Lower lobe of right lung (tissue), 2 donors: Measurements from ENCODE around the gene LRRC42. TPM values are rescaled to one million over a fixed set of nuclear protein-coding genes. Genes with fewer than 3 reads are reported as not detected.

Experiments used
- ATAC-seq, 2 donors: fragments of 200-7000 bp; cut with Tn5 transposase; one replicate each; pipeline ENCODE4 v1.9.1; 2020 to 2022; ENCODE audit warnings: mild to moderate bottlenecking in 2 of 2, moderate library complexity in 2 of 2
- DNase-seq: peaks from one replicate; pipeline ENCODE4 v3.0.0-alpha.2; 2020
- H3K27ac ChIP-seq: fragments of 200-600 bp; one replicate; pipeline ENCODE4 v1.8.0; 2022
- H3K27me3 ChIP-seq: fragments of 200-600 bp; one replicate; pipeline ENCODE4 v1.8.0; 2022; ENCODE audit warnings: low read depth
- H3K36me3 ChIP-seq: fragments of 200-600 bp; one replicate; pipeline ENCODE4 v1.8.0; 2022; ENCODE audit warnings: mild to moderate bottlenecking
- H3K4me1 ChIP-seq: fragments of 200-600 bp; one replicate; pipeline ENCODE4 v1.8.0; 2022
- H3K4me3 ChIP-seq: fragments of 200-600 bp; one replicate; pipeline ENCODE4 v1.8.0; 2022; ENCODE audit warnings: mild to moderate bottlenecking
- H3K9me3 ChIP-seq: fragments of 200-600 bp; one replicate; pipeline ENCODE4 v1.8.0; 2022
- CTCF ChIP-seq: fragments of 200-600 bp; IDR thresholded peaks from one replicate; pipeline ENCODE4 v1.8.0; 2022; ENCODE audit warnings: antibody characterized with exemption, mild to moderate bottlenecking
- intact Hi-C: fragments of 100-400 bp; cut with DNase I; formaldehyde crosslinking; loops from one replicate; pipeline ENCODE4 v1.11.0; 2022
- total RNA-seq: library from RNA; stranded (reverse); fragmentation: NEBNext Ultra II Directional; extraction: Animal tissue kit (Norgen Biotek cat#: 25700); gene quantifications from one replicate; pipeline ENCODE4 v1.2.1, GENCODE V29; 2021
- donor health status: DM: no; HTN: yes; CAD: no; lungs with severe emphysema.

Gene LRRC42
- total RNA-seq, 1 donor from 2014 or later: 16.5 TPM

GRCh38 chr1:54008876-54009275 is 62.7 kb downstream of the LRRC42 start:
- no peaks in the 10 kb centered on the region for H3K4me1 ChIP-seq
- no peak overlapping the region for H3K27ac ChIP-seq
- TF ChIP-seq CTCF: no peak
- no peak overlapping the region for H3K4me3 ChIP-seq
- ATAC-seq (no peak), DNase-seq (no peak)
- no peaks in the 10 kb centered on the region for H3K27me3 ChIP-seq
- H3K9me3 ChIP-seq: no peaks in the 10 kb centered on the region
- H3K36me3 ChIP-seq: no peaks in the 10 kb centered on the region
- intact Hi-C loops: no loop called here

GRCh38 chr1:54009406-54009805 is 63.3 kb downstream of the LRRC42 start:
- intact Hi-C loops: no loop called here
- no peaks in the 10 kb centered on the region for H3K27me3 ChIP-seq
- ATAC-seq (no peak), DNase-seq (no peak)
- H3K4me3 ChIP-seq: no peak overlapping the region
- H3K36me3 ChIP-seq: no peaks in the 10 kb centered on the region
- no peak for TF ChIP-seq CTCF
- no peaks in the 10 kb centered on the region for H3K4me1 ChIP-seq
- H3K9me3 ChIP-seq: no peaks in the 10 kb centered on the region
- no peak overlapping the region for H3K27ac ChIP-seq

GRCh38 chr1:54010415-54011117 is 64.4 kb downstream of the LRRC42 start:
- DNase-seq (no peak), ATAC-seq (no peak)
- H3K27me3 ChIP-seq: no peaks in the 10 kb centered on the region
- H3K4me1 ChIP-seq: no peaks in the 10 kb centered on the region
- no peaks in the 10 kb centered on the region for H3K36me3 ChIP-seq
- no peak overlapping the region for H3K27ac ChIP-seq
- no peaks in the 10 kb centered on the region for H3K9me3 ChIP-seq
- intact Hi-C loops: no loop called here
- no peak for TF ChIP-seq CTCF
- H3K4me3 ChIP-seq: no peak overlapping the region

- no peak for TF ChIP-seq CTCF
- no peaks in the 10 kb centered on the region for H3K27me3 ChIP-seq
- no peak overlapping the region for H3K27ac ChIP-seq
- intact Hi-C loops: no loop called here
- H3K9me3 ChIP-seq: no peaks in the 10 kb centered on the region
- no peak overlapping the region for H3K4me3 ChIP-seq
- H3K36me3 ChIP-seq: no peaks in the 10 kb centered on the region
- DNase-seq (no peak), ATAC-seq (no peak)
- no peaks in the 10 kb centered on the region for H3K4me1 ChIP-seq
Measured at GRCh38 chr1:54011316-54012007, 65.3 kb downstream of the LRRC42 start.

- Histone ChIP-seq H3K27me3 (no peaks in the 10 kb centered on the region), H3K36me3 (no peaks in the 10 kb centered on the region), H3K9me3 (no peaks in the 10 kb centered on the region), H3K27ac (no peak overlapping the region), H3K4me1 (no peaks in the 10 kb centered on the region), H3K4me3 (no peak overlapping the region)
- DNase-seq (no peak), ATAC-seq (no peak)
- intact Hi-C loops: no loop called here
- TF ChIP-seq CTCF: no peak
Measured at GRCh38 chr1:54012008-54012325, 65.8 kb downstream of the LRRC42 start.
